ENCODE measurements around the gene LRRC7.

LRRC7 gene

DNA sequence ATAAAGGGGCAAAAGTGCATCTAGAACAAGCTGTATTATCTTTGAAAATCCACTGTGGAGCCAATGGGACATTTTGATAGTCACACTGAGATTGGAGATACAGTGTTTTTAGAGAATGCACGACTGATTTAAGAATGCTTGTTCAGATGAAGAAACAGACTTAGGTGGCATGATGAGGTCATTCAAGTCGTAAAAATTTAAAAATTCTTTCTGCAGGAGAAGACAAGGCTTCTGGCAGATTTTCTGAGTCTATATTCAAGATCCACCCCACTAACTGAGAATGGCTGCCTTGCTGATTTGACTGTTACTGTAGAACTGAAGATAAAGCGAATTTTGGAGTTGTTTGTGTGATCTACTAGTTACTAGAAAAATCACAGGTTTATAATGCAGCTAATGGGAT is 310.6 kb downstream of the LRRC7 start:
- no peak for TF ChIP-seq RAD21 (IDR thresholded peaks at IDR 0.05; ENCODE audit: low read depth)
- TF ChIP-seq, protein P1, sequence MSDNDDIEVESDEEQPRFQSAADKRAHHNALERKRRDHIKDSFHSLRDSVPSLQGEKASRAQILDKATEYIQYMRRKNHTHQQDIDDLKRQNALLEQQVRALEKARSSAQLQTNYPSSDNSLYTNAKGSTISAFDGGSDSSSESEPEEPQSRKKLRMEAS (IDR thresholded peaks at IDR 0.05): no peak
- TF ChIP-seq, protein P2, sequence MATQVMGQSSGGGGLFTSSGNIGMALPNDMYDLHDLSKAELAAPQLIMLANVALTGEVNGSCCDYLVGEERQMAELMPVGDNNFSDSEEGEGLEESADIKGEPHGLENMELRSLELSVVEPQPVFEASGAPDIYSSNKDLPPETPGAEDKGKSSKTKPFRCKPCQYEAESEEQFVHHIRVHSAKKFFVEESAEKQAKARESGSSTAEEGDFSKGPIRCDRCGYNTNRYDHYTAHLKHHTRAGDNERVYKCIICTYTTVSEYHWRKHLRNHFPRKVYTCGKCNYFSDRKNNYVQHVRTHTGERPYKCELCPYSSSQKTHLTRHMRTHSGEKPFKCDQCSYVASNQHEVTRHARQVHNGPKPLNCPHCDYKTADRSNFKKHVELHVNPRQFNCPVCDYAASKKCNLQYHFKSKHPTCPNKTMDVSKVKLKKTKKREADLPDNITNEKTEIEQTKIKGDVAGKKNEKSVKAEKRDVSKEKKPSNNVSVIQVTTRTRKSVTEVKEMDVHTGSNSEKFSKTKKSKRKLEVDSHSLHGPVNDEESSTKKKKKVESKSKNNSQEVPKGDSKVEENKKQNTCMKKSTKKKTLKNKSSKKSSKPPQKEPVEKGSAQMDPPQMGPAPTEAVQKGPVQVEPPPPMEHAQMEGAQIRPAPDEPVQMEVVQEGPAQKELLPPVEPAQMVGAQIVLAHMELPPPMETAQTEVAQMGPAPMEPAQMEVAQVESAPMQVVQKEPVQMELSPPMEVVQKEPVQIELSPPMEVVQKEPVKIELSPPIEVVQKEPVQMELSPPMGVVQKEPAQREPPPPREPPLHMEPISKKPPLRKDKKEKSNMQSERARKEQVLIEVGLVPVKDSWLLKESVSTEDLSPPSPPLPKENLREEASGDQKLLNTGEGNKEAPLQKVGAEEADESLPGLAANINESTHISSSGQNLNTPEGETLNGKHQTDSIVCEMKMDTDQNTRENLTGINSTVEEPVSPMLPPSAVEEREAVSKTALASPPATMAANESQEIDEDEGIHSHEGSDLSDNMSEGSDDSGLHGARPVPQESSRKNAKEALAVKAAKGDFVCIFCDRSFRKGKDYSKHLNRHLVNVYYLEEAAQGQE (IDR thresholded peaks at IDR 0.05; ENCODE audit: low read depth): no peak
- TF ChIP-seq YY1 (IDR thresholded peaks at IDR 0.05; ENCODE audit: low read depth): no peak
- TF ChIP-seq CEBPB (IDR thresholded peaks at IDR 0.05): no peak
- no peak for TF ChIP-seq EP300 (IDR thresholded peaks at IDR 0.05; ENCODE audit: borderline replicate concordance)
- TF ChIP-seq, protein P3, sequence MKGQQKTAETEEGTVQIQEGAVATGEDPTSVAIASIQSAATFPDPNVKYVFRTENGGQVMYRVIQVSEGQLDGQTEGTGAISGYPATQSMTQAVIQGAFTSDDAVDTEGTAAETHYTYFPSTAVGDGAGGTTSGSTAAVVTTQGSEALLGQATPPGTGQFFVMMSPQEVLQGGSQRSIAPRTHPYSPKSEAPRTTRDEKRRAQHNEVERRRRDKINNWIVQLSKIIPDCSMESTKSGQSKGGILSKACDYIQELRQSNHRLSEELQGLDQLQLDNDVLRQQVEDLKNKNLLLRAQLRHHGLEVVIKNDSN (IDR thresholded peaks at IDR 0.05): no peak
- TF ChIP-seq FOXM1 (IDR thresholded peaks at IDR 0.05; ENCODE audit: borderline replicate concordance, low read depth): no peak
- TF ChIP-seq ZBTB7A (IDR thresholded peaks at IDR 0.05; ENCODE audit: low read depth): no peak
- no peak for TF ChIP-seq NFIC (IDR thresholded peaks at IDR 0.05)
- TF ChIP-seq TEAD4 (IDR thresholded peaks at IDR 0.05): no peak
- no peak for TF ChIP-seq TCF12 (IDR thresholded peaks at IDR 0.05; ENCODE audit: low read depth)
- TF ChIP-seq EGR1 (IDR thresholded peaks at IDR 0.05): no peak
- no peak for TF ChIP-seq TAF1 (IDR thresholded peaks at IDR 0.05; ENCODE audit: low read depth)
- no peak for TF ChIP-seq CREB1 (IDR thresholded peaks at IDR 0.05; ENCODE audit: low read depth)

DNA sequence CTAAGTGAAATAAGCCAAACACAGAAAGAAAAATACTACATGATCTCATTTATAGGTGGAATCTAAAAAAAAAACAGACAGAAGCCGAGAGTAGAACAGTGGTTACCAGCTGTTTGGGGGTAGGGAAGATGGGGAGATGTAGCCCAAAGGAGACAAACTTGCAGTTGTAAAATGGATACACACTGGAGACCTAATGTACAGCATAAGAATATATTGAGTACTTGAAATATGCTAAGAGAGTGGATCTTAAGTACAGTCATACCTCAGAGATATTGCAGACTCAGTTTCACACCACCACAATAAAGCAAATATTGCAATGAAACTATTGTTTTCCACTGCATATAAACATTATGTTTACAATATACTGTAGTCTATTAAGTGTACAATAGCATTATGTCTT is 320.9 kb downstream of the LRRC7 start:
- TF ChIP-seq ZBTB7A (IDR thresholded peaks at IDR 0.05; ENCODE audit: low read depth) (no peak), EGR1 (IDR thresholded peaks at IDR 0.05) (no peak), CEBPB (IDR thresholded peaks at IDR 0.05) (no peak), TAF1 (IDR thresholded peaks at IDR 0.05; ENCODE audit: low read depth) (no peak), RAD21 (IDR thresholded peaks at IDR 0.05; ENCODE audit: low read depth) (no peak), TCF12 (IDR thresholded peaks at IDR 0.05; ENCODE audit: low read depth) (no peak), FOXM1 (IDR thresholded peaks at IDR 0.05; ENCODE audit: borderline replicate concordance, low read depth) (no peak), TEAD4 (IDR thresholded peaks at IDR 0.05) (no peak), NFIC (IDR thresholded peaks at IDR 0.05) (no peak), CREB1 (IDR thresholded peaks at IDR 0.05; ENCODE audit: low read depth) (no peak)
- TF ChIP-seq, protein P2 (IDR thresholded peaks at IDR 0.05; ENCODE audit: low read depth): no peak
- TF ChIP-seq, protein P3 (IDR thresholded peaks at IDR 0.05): no peak
- TF ChIP-seq, protein P1 (IDR thresholded peaks at IDR 0.05): no peak

DNA sequence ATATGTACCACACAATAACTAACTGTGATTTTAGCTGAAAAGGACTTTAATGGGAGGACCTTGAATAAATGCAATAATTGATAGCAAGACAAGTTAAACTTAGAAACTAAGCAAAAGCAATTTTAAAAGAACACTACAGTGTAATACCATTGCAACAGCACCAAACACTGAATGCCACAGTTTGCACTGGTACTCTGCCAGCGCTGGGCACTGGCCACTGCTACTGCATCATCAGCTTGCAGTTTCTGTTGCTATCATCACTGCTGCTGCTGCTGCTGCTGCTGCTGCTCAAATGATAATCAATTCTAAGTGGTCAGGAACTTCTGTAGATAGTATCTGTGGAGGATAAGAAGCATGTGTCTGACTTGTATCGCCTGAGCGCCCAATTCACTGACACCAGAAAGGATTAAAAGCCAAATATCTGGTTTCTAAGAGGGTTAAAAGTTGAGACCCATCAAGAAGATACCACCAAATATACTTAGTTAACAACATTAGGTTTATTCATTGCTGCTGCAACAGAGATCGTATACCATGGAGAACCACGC is 330.8 kb downstream of the LRRC7 start:
- TF ChIP-seq EGR1 (IDR thresholded peaks at IDR 0.05) (no peak), RAD21 (IDR thresholded peaks at IDR 0.05; ENCODE audit: low read depth) (no peak)
- TF ChIP-seq, protein P2 (IDR thresholded peaks at IDR 0.05; ENCODE audit: low read depth): no peak

DNA sequence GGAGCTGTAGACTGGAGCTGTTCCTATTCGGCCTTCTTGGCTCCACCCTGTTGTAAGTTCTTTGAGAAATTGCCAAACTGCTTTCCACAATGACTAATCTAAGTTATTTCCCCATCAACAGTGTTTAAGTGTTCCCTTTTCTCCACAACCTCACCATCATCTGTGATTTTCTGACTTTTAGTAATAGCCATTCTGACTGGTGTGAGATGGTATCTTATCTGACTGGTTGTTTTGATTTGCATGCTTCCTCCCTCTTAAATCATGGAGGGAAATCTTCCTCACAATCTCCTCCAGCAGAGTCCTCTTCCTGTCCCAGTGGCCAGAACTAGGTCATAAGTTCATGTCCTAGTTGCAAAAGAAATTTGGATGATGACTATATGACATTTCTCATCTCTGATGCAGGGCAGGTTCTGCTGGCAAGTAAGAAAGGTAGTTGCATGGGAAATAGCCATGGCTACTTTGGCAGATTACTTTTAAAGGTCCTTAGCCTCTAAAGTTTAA is 343.6 kb downstream of the LRRC7 start:
- TF ChIP-seq, protein P3 (IDR thresholded peaks at IDR 0.05): no peak
- TF ChIP-seq RAD21 (IDR thresholded peaks at IDR 0.05; ENCODE audit: low read depth) (no peak), TAF1 (IDR thresholded peaks at IDR 0.05; ENCODE audit: low read depth) (no peak)
